Measurements from ENCODE around the gene MIEF2. TPM values are rescaled to one million over a fixed set of nuclear protein-coding genes. Genes with fewer than 3 reads are reported as not detected.
A peak's percentile ranks its signal among the peaks of the same experiment; 100 is the strongest.
"Not testable (repeated sequence)": the region's sequence is repeated elsewhere in the genome, so short reads cannot be mapped to it uniquely, and the experiment has no call there.

MIEF2 gene
- total and polyA plus RNA-seq, 4 donors, result 2.4 to 13.1 (median 9.3) TPM

DNA sequence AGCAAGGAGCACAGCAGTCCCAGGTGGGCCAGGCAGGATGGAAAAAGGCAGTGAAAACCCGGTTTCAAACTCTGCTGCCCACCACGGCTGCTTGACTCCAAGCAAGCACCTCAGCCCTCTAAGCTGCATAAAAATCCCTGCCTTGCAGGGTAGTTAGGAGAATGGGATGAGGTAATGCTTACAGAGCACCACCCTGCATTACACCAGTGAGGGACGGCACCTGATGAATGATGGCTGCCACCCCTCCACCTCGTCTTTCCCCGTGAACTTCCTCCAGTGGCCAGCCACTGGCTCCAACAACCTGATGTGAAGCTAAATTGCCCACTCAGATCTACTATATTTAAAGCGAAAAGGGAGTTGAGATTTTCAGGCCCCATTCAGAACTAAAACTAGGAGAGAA lies 21.3 kb downstream of the MIEF2 start:
- Histone ChIP-seq H3K4me3 (ENCODE audit: low read length in 2 of 2) (no peak overlapping the region), H3K27me3 (ENCODE audit: control insufficient read depth in 1 of 2, insufficient read depth in 2 of 2, low read length in 1 of 2) (no peaks in the 10 kb centered on the region), H3K27ac (ENCODE audit: low read depth in 1 of 2, low read length in 2 of 2) (no peak overlapping the region), H3K9me3 (ENCODE audit: control insufficient read depth, low read length) (no peaks in the 10 kb centered on the region), H3K36me3 (ENCODE audit: control insufficient read depth in 1 of 2, insufficient read depth in 2 of 2, low read length in 1 of 2) (peaks cover 6 to 18% of the 10 kb centered on the region in 2 donors), H3K4me1 (ENCODE audit: control insufficient read depth in 1 of 2, insufficient read depth in 2 of 2, low read length in 2 of 2) (no peaks in the 10 kb centered on the region)
- WGBS, 2 donors, result 84% methylated on average over 6 of the region's 6 CpGs
- DNase-seq (peak in 1 of 2 donors; percentile 0), ATAC-seq (ENCODE audit: low FRiP score) (no peak)
- intact Hi-C loops (cut with DNase I), result no loop called here

DNA sequence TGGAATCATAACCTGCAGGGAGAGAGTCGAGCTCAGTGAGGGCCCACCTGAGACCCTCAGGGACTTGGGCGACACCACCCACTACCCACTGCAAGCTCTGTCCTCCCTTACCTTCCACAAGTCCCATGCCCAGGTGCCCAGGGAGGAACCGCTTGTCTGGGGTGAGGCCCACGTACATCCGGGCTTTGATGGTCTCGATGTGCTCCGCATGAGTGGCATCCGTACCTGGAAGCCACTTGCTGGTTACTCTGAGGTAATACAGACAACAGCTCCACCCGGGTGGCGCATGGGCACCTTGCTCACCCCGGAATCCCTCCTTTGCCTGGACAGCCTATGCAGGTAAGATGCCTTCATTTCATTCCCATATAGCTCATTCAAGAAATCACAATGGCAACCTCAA lies 24.8 kb downstream of the MIEF2 start:
- no peaks in the 10 kb centered on the region for H3K27me3 ChIP-seq (ENCODE audit: control insufficient read depth in 1 of 2, insufficient read depth in 2 of 2, low read length in 1 of 2)
- DNase-seq (peak in 1 of 2 donors; percentile 40), ATAC-seq (ENCODE audit: low FRiP score) (no peak)
- no peak overlapping the region for H3K4me3 ChIP-seq (ENCODE audit: low read length in 2 of 2)
- H3K27ac ChIP-seq (ENCODE audit: low read depth in 1 of 2, low read length in 2 of 2), result no peak overlapping the region
- H3K4me1 ChIP-seq (ENCODE audit: control insufficient read depth in 1 of 2, insufficient read depth in 2 of 2, low read length in 2 of 2), result no peaks in the 10 kb centered on the region
- H3K36me3 ChIP-seq (ENCODE audit: control insufficient read depth in 1 of 2, insufficient read depth in 2 of 2, low read length in 1 of 2), result peaks cover 8 to 15% of the 10 kb centered on the region in 2 donors
- no peaks in the 10 kb centered on the region for H3K9me3 ChIP-seq (ENCODE audit: control insufficient read depth, low read length)
- 95 to 96% methylated on average over 11 of the region's 11 CpGs for WGBS, 2 donors
- intact Hi-C loops (cut with DNase I), result no loop called here

DNA sequence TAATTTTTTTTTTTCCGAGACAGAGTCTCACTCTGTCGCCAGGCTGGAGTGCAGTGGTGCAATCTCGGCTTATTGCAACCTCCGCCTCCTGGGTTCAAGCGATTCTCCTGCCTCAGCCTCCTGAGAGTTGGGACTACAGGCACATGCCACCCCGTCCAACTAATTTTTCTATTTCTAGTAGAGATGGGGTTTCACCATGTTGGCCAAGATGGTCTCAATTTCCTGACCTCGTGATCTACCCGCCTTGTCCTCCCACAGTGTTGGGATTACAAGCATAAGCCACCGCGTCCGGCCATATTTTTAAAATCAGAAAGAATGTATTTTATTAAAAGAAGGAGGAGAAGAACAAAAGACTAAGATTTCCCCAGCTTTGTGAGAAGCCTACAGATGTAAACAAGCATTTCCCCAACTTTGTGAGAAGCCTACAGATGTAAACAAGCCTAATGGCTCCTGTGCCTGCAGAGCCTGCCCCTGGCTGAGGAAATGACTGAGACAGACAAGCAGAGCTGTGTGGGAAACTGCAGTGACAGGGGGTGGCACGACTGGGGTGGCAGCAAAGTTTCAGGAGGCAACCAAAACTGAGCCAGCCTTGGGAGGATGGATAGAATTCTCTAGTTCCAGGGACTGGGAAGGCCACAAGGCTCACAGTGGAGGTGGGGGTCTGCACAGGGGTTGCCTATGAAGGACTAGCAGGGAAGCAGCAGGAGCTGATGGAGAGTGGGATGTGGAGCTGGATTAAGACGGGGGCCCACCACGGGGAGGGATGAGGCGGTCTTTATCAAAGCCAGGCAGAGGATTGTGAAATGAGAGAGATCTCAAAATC lies 31.5 kb downstream of the MIEF2 start:
- H3K27ac ChIP-seq (ENCODE audit: low read depth in 1 of 2, low read length in 2 of 2), result no peak overlapping the region
- no peaks in the 10 kb centered on the region for H3K27me3 ChIP-seq (ENCODE audit: control insufficient read depth in 1 of 2, insufficient read depth in 2 of 2, low read length in 1 of 2)
- 93 to 94% methylated on average over 15 of the region's 15 CpGs for WGBS, 2 donors
- H3K4me3 ChIP-seq (ENCODE audit: low read length in 2 of 2), result no peak overlapping the region
- ATAC-seq (ENCODE audit: low FRiP score), result no peak
- no peaks in the 10 kb centered on the region for H3K9me3 ChIP-seq (ENCODE audit: control insufficient read depth, low read length)
- intact Hi-C loops (cut with DNase I), result no loop called here
- peak in 1 of 2 donors; percentile 64 for DNase-seq
- H3K4me1 ChIP-seq (ENCODE audit: control insufficient read depth in 1 of 2, insufficient read depth in 2 of 2, low read length in 2 of 2), result no peaks in the 10 kb centered on the region
- H3K36me3 ChIP-seq (ENCODE audit: control insufficient read depth in 1 of 2, insufficient read depth in 2 of 2, low read length in 1 of 2), result peaks cover 4 to 11% of the 10 kb centered on the region in 2 donors

DNA sequence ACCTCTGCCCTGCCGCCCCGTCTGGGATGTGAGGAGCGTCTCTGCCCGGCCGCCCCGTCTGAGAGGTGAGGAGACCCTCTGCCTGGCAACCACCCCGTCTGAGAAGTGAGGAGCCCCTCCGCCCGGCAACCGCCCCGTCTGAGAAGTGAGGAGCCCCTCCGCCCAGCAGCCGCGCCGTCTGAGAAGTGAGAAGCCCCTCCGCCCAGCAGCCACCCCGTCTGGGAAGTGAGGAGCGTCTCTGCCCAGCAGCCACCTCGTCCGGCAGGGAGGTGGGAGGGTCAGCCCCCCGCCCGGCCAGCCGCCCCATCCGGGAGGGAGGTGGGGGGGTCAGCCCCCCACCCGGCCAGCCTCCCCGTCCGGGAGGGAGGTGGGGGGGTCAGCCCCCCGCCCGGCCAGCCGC lies 37.6 kb downstream of the MIEF2 start:
- H3K9me3 ChIP-seq (ENCODE audit: control insufficient read depth, low read length); H3K27me3 ChIP-seq (ENCODE audit: control insufficient read depth in 1 of 2, insufficient read depth in 2 of 2, low read length in 1 of 2); intact Hi-C loops (cut with DNase I); H3K4me1 ChIP-seq (ENCODE audit: control insufficient read depth in 1 of 2, insufficient read depth in 2 of 2, low read length in 2 of 2); ATAC-seq (ENCODE audit: low FRiP score); H3K4me3 ChIP-seq (ENCODE audit: low read length in 2 of 2); H3K27ac ChIP-seq (ENCODE audit: low read depth in 1 of 2, low read length in 2 of 2): not testable (repeated sequence)
- H3K36me3 ChIP-seq (ENCODE audit: control insufficient read depth in 1 of 2, insufficient read depth in 2 of 2, low read length in 1 of 2), result peaks cover 5 to 15% of the 10 kb centered on the region in 2 donors
- 89 to 93% methylated on average over 17 to 30 of the region's 30 CpGs for WGBS, 2 donors
- DNase-seq, result peak in 1 of 2 donors; percentile 6

DNA sequence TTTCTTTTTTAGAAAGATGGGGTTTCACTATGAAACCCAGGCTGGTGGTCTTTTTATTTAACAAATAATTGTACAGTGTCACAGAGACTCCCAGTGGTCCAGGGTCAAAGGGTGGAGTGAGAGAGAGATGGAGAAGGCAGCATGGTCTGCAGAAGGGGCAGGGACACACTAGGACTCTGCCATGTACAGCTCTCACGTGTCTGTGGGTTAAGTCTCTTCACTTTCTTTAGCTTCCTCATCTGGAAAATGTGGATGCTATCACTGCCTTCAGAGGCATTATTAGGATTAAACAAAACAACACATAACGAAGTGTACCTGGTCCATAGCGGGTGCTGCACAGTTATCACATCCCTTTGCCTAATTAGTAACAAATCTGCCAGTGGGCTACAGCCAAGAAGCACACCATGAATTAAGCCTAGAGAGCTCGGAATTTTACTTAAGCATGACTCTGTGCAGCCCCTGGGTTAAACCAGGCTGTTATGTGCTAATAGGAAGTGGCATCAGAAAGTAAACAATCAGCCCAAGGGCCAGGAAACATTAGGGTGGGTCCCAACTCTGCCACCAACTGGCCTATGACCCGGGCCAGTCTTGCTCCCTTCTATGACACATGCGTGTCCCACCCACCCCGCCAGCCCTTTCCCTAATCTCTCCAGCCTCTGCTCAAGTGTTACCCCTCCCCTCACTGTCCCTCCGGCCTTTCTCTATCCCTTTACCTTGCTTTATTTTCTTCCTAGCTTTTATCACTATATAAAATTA lies 40.4 kb downstream of the MIEF2 start:
- Histone ChIP-seq H3K27me3 (ENCODE audit: control insufficient read depth in 1 of 2, insufficient read depth in 2 of 2, low read length in 1 of 2) (no peaks in the 10 kb centered on the region), H3K4me1 (ENCODE audit: control insufficient read depth in 1 of 2, insufficient read depth in 2 of 2, low read length in 2 of 2) (no peaks in the 10 kb centered on the region), H3K36me3 (ENCODE audit: control insufficient read depth in 1 of 2, insufficient read depth in 2 of 2, low read length in 1 of 2) (peaks cover 5 to 19% of the 10 kb centered on the region in 2 donors), H3K27ac (ENCODE audit: low read depth in 1 of 2, low read length in 2 of 2) (no peak overlapping the region), H3K4me3 (ENCODE audit: low read length in 2 of 2) (no peak overlapping the region), H3K9me3 (ENCODE audit: control insufficient read depth, low read length) (no peaks in the 10 kb centered on the region)
- peak in 1 of 2 donors; percentile 56 for DNase-seq
- intact Hi-C loops (cut with DNase I), result no loop called here
- 88 to 89% methylated on average over 8 of the region's 8 CpGs for WGBS, 2 donors
- ATAC-seq (ENCODE audit: low FRiP score), result no peak

DNA sequence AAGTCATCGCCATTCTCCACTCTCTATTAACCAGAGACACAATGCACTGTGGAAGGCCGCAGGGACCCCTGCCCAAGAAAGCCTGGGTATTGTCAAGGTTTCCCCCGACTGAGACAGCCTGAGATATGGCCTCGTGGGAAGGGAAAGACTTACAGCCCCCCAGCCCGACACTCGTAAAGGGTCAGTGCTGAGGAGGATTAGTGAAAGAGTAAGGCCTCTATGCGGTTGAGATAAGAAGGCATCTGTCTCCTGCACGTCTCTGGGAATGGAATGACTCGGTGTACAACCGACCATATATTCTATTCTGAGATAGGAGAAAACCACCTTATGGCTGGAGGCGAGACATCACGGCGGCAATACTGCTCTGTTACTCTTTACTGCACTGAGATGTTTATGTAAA lies 42.7 kb downstream of the MIEF2 start:
- intact Hi-C loops (cut with DNase I); H3K27ac ChIP-seq (ENCODE audit: low read depth in 1 of 2, low read length in 2 of 2); ATAC-seq (ENCODE audit: low FRiP score); H3K9me3 ChIP-seq (ENCODE audit: control insufficient read depth, low read length); H3K27me3 ChIP-seq (ENCODE audit: control insufficient read depth in 1 of 2, insufficient read depth in 2 of 2, low read length in 1 of 2); H3K4me3 ChIP-seq (ENCODE audit: low read length in 2 of 2); H3K4me1 ChIP-seq (ENCODE audit: control insufficient read depth in 1 of 2, insufficient read depth in 2 of 2, low read length in 2 of 2): not testable (repeated sequence)
- DNase-seq, result peak in 1 of 2 donors; percentile 7
- WGBS, 2 donors, result 85 to 87% methylated on average over 13 of the region's 13 CpGs
- peaks cover 5 to 19% of the 10 kb centered on the region in 2 donors for H3K36me3 ChIP-seq (ENCODE audit: control insufficient read depth in 1 of 2, insufficient read depth in 2 of 2, low read length in 1 of 2)

DNA sequence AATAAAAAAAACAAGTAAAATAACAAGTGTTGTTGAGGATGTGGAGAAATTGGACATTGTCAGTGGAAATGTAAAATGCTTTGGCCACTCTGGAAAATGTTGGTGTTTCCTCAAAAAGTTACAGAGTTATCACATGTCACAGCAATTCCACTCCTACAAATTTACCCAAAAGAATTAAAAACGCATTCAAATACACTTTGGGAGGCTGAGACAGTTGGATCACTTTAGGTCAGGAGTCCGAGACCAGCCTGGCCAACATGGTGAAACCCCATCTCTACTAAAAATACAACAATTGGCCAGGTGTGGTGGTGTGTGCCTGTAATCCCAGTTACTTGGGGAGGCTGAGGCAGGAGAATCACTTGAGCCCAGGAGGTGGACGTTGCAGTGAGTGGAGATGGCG lies 48.7 kb downstream of the MIEF2 start:
- H3K36me3 ChIP-seq (ENCODE audit: control insufficient read depth in 1 of 2, insufficient read depth in 2 of 2, low read length in 1 of 2), result peaks cover 0 to 2% of the 10 kb centered on the region in 2 donors
- H3K4me1 ChIP-seq (ENCODE audit: control insufficient read depth in 1 of 2, insufficient read depth in 2 of 2, low read length in 2 of 2), result no peaks in the 10 kb centered on the region
- 90 to 94% methylated on average over 4 of the region's 4 CpGs for WGBS, 2 donors
- DNase-seq (peak in 1 of 2 donors; percentile 12), ATAC-seq (ENCODE audit: low FRiP score) (no peak)
- H3K27me3 ChIP-seq (ENCODE audit: control insufficient read depth in 1 of 2, insufficient read depth in 2 of 2, low read length in 1 of 2), result no peaks in the 10 kb centered on the region
- H3K27ac ChIP-seq (ENCODE audit: low read depth in 1 of 2, low read length in 2 of 2), result no peak overlapping the region
- intact Hi-C loops (cut with DNase I), result loop anchor here in 1 of 2 donors (5.0 kb wide), 1 partner anchor 102 kb away; no protein-coding TSS in a partner anchor
- H3K9me3 ChIP-seq (ENCODE audit: control insufficient read depth, low read length), result no peaks in the 10 kb centered on the region
- H3K4me3 ChIP-seq (ENCODE audit: low read length in 2 of 2), result no peak overlapping the region

DNA sequence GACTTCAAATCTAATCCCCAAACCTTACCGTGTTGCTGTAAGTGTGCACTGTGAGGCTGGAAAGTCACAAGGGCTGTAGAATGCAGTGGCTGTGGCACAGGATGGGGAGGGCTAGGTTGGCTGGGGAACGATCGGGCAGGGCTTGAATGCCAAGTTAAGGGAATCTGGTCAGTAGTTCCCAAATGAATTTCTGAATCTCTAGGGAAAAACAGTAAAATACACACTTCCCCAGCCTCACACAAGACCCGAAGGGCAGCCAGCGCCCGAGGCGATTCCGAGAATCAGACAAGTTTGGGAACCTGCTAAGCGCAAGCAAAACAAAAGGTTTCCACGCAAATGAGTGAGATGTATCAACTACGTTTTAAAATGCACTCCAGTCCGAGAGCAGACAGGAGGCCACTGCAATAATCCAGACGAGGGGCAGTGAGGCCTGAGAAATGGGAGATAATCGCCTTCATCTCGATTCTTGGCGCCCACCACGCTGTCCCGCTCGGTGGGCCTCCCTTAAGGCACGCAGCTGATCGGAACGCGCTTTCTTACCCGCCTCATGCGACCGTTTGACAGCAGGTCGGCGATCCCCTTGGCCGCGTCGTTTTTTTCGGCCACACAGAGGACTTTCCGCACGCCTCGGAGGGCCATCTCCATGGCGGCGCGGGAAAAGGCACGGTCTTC lies 53.7 kb downstream of the MIEF2 start:
- H3K9me3 ChIP-seq (ENCODE audit: control insufficient read depth, low read length), result no peaks in the 10 kb centered on the region
- intact Hi-C loops (cut with DNase I), result loop anchor here (2.0 to 5.0 kb wide), 2 partner anchors 53 to 57 kb away; partner anchors contain the start of genes FLII (in 1 of the 2) and MIEF2 (in 1 of the 2)
- peak; percentile 47 to 68 for DNase-seq
- peak overlapping the region; percentile 12 to 20 for H3K27ac ChIP-seq (ENCODE audit: low read depth in 1 of 2, low read length in 2 of 2)
- WGBS, 2 donors, result 0 to 1% methylated on average over 39 of the region's 39 CpGs
- H3K4me3 ChIP-seq (ENCODE audit: low read length in 2 of 2), result peak overlapping the region; percentile 20 to 72
- no peaks in the 10 kb centered on the region for H3K4me1 ChIP-seq (ENCODE audit: control insufficient read depth in 1 of 2, insufficient read depth in 2 of 2, low read length in 2 of 2)
- no peaks in the 10 kb centered on the region for H3K27me3 ChIP-seq (ENCODE audit: control insufficient read depth in 1 of 2, insufficient read depth in 2 of 2, low read length in 1 of 2)
- ATAC-seq (ENCODE audit: low FRiP score), result peak; percentile 19
- no peaks in the 10 kb centered on the region for H3K36me3 ChIP-seq (ENCODE audit: control insufficient read depth in 1 of 2, insufficient read depth in 2 of 2, low read length in 1 of 2)
